ENCODE measurements around the gene LPP. TPM values are rescaled to one million over a fixed set of nuclear protein-coding genes. Genes with fewer than 3 reads are reported as not detected.

The LPP gene
- total RNA-seq, 1 donor from 2014 or later, result 79.6 TPM

GRCh38 chr3:188192034-188192433 lies 38.1 kb downstream of the LPP start:
- intact Hi-C loops (cut with micrococcal nuclease), result no loop called here

DNA sequence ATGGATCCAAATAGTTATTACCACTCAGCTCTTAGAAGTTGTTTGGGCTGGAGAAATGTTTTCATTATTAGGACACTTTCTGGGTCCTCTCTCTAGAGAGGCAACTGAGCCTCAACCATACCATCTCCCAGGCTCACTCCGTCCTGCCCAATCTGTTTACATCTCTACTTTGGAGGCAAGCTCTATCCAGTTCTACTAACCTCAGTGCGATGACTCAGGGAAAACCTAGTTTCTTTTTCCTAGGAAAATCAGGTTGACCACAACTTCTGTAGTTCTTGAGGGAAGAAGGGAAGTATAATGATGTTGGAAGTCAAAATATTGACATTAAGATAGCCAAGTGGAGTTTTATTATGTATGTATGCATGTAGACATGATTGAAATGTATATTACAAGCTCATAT lies 40.4 kb downstream of the LPP start:
- intact Hi-C loops (cut with micrococcal nuclease), result no loop called here

- intact Hi-C loops (cut with micrococcal nuclease), result no loop called here
Observed at GRCh38 chr3:188196232-188196990, 42.5 kb downstream of the LPP start.

GRCh38 chr3:188197388-188197847 lies 43.5 kb downstream of the LPP start:
- intact Hi-C loops (cut with micrococcal nuclease), result no loop called here

- intact Hi-C loops (cut with micrococcal nuclease), result no loop called here
Observed at GRCh38 chr3:188198001-188198400, 44.0 kb downstream of the LPP start.

DNA sequence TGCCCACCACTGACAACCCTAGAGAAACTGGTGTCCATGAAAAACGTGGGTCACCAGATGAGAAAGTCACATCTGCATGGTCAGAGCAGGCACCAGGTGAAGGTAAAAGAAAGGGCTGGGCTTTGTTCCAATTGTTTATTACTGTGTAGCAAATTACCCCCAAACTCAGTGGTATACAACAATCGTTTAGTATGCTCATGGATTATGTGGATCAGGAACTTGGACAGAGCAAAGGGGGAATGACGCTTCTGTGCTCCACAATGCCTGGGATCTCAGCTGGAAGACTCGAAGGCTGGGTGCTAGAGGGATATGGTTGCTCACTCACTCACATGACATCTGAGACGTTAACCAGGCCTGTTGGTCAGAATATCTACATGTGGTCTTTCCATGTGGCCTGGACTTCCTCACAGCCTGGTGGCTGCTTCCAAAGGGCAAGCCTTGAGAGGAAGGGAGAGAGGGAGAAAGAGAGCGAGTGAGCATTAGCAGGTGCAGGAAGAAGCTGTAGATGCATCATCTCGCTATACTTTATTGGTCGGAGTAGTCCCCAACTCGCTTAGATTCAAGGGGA lies 44.9 kb downstream of the LPP start:
- intact Hi-C loops (cut with micrococcal nuclease), result no loop called here

DNA sequence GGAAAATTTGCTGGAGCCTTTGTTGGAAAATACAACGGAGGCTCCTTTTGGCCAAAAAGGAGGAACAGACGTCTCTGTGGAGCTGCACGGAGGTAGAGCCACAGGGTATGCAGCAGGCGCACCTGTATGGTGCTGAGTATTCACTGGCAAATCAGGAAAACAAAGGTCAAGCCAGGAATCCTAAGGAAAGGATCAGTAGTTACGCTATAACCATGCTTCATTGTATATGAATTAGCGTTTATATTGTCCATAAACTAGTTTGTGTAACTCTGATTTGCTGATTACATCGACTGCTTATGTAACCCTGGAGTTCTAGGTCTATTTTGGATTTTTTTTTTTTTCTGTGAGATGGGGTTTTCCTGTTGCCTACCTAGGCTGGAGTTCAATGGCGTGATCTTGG lies 45.4 kb downstream of the LPP start:
- intact Hi-C loops (cut with micrococcal nuclease), result no loop called here

DNA sequence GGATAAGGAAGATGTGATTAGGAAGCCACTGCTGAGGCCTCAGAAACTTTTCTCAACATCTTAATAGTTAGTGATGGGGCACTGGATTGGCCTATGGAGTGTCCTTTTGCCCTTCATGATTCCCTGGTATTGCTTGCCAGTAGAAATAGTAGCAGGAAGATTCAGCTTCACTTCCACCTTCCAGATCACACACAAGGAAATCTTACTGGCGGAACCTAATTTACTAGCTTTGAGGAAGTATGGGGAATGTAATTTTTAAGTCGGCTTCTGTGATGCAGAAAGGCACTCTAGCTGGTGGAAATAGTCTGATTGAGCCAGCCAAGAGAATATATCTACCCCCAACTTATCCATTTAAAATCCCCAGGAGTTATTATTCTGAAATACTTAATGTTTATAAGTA lies 46.5 kb downstream of the LPP start:
- intact Hi-C loops (cut with micrococcal nuclease), result no loop called here

DNA sequence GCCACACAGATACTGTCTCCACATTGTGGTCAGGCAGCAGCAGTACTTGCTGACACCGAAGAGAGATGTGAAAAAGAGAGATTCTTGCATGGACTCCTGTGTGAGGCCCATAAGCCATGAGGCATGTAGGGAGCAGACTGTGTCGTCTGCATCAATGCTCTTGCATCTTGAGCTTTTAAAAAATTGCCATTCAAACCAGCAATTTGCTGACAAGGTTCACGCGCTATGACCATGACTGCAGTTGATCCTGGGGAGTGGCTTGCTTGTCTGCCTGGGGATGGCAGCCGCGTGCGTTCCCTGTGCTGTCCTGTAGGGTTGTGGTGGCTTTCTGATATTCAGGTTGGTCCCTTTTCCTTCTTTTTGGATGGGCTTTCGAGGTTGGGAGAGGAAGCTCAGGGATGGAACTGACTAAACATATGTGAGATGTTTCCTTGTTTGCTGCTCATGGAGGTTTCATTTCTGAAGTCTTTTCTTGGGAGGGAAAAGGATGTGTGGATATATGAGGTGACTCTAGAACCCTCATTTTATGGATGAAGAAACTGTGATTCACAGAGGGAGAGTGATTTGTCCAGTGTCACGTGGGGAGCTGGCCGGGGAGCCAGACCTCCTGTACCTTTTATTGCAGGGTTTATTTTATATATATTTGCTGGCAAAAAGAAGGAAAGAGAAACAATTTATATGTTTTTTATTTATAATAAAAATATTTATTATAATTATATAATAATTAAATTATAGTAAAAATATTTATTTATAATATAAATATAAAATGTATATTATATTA lies 48.6 kb downstream of the LPP start:
- intact Hi-C loops (cut with micrococcal nuclease), result no loop called here

DNA sequence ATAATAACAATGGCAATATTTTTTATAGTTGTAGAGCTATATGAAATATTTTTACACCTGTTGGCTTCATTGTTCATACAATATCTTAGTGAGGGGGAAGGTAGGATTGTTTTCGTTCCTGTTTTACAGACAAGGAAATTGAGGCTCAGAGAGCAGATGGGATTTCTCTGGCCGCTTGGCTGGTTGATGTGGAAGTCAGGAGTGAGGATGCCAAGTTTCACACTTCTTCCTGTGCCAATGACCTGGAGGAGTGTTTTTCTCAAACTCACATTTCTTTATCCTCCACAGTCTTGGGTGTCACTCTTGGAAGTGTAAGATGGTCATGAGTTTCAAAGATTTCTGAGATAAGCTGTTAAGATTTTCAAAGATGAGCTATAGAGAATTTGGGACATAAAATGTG lies 50.6 kb downstream of the LPP start:
- intact Hi-C loops (cut with micrococcal nuclease), result no loop called here

DNA sequence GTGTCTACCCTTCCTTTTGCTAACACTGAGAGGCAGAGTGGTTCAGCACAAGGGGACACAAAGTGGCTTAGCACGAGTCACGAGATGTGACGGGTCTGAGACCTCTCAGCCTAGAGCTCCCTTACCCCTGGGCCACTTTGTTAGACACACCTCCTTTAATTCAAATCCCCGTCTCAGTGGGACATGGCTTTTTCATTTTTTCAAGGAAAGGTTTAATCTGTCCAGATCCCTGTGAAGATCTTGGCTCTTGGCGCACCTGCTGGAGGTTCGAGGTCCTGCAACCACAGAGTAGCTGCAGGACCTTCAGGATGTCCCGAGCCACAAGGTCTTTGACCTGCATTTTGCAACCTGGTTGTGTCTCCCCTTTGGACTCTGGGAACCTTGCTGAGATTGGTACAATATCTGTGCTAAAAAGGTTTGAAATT lies 52.0 kb downstream of the LPP start:
- intact Hi-C loops (cut with micrococcal nuclease), result no loop called here

GRCh38 chr3:188206787-188207186 lies 52.8 kb downstream of the LPP start:
- intact Hi-C loops (cut with micrococcal nuclease), result no loop called here

- intact Hi-C loops (cut with micrococcal nuclease), result no loop called here
Observed at GRCh38 chr3:188207941-188208515, 54.1 kb downstream of the LPP start.

DNA sequence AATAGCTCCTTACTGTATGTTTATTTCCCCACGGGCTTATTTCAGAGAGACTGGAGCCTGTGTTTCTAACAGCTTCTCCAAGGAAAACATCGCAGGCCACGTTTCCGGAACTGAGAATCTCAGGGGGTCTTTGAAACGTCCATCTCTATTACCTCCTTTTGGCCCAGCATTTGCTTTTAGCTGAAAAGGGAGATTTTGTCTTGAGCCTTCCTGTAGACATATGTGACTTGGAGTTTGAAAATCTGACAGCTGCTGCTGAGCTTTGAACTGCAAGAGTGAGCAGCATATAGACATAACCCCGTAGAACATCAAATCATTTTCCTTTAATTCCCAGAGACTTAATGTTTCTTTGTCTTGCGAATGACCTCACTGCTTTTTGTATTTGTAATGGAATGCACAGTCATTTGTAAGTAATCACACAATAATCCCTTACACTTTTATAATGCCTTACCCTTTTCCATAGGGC lies 54.6 kb downstream of the LPP start:
- intact Hi-C loops (cut with micrococcal nuclease), result no loop called here

DNA sequence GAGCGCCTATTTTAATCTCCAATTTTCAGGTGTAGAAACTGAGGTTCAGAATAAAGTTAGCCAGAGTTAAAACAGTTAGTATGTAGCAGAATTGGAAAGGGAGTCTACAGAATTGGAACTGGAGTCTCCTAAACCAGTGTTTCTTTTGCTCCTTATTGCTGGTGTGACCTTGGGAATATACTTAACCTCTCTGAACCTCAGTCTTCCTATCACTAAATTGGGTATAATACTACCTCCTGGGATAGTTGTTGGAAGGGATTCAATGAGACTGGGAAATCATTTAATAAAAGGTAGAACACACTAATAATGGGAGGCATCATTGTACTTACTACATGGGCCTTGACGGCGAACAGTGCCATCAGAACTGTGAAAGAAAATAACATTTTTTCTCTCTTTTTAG lies 55.1 kb downstream of the LPP start:
- intact Hi-C loops (cut with micrococcal nuclease), result no loop called here

DNA sequence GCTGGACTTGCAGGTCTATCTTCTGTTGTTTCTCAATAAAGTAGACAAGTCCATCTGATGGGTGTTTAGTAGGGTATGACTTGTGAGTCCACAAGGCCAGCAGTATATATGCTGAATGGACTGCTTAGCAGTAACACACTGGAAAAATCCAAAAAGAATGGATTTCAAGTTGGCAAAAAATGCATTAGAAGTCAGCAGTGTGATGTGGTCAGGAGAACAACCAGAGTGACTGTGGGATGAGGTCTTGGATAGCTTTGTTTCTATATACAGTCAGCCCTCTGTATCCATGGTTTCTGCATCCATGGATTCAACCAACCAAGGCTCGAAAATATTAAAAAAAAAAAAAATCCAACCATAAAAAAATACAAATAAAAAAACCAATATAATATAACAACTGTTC lies 55.8 kb downstream of the LPP start:
- intact Hi-C loops (cut with micrococcal nuclease), result no loop called here

DNA sequence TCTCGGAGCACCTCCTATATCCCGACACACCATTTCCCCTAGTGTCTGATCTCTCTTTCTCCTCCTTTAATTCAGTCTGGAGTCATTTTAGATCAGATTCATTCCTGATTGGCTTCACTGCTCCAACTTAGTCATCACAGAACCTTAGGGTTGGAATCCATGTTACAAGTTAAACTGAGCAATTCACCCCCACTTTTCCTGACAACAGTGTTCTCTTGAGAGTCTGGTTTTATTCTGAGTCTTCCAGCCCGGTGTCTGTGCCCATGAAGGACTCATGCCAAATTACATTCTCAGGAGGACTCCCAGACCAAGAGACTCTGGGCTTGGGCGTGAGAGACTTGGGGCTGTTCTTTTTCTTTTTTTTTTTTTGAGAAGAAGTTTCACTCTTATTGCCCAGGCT lies 57.5 kb downstream of the LPP start:
- intact Hi-C loops (cut with micrococcal nuclease), result no loop called here

- intact Hi-C loops (cut with micrococcal nuclease), result no loop called here
Observed at GRCh38 chr3:188212308-188212969, 58.5 kb downstream of the LPP start.

DNA sequence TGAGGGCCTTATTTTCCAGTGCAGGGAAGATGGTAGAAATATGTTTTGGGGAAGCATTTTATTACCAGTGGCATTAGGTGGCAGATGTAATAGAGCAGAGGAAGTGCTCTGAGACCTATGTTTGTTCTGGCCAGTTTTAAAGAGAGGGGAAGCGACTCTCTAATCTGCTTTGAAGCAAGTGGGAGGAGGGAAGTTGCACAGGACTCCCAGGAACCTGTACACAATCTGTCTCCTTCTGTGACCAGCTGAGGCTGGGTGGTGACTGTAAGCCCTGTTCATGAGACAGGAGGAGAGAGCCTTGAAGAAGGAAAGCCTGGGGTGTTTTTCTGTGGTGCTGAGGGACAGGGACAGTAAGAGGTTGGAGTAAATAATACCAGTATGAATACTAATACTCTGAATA lies 60.5 kb downstream of the LPP start:
- intact Hi-C loops (cut with micrococcal nuclease), result no loop called here

- intact Hi-C loops (cut with micrococcal nuclease), result no loop called here
Observed at GRCh38 chr3:188215129-188215528, 61.2 kb downstream of the LPP start.

DNA sequence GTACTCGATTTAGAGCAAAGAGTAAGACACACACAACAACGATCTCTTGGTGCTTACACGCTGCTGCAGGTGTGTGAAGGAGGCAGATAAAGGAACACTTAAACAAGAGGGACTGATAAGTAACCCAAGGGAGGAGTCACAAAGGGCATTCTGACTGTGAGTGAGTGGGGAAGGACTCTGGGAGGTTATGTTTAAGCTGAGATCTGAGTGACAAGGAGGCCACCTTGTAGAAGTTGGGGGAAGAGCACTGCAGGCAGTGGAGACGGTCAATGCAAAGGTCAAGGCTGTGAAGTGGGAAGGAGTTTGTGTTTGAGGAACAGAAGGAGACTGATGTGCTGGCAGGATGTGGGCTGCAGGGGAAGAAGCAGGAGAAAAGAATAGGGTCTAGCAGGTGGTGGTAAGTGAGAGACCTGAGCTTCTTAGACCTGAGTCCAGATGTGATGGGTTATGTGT lies 63.1 kb downstream of the LPP start:
- intact Hi-C loops (cut with micrococcal nuclease), result no loop called here

Data from T-helper 2 cell treated with Interferon-gamma antibody and Interleukin-4, amounts not matched to agents 100 ng/mL and 5 ng/mL, for 36 hours (primary cell).